Ascending aorta (tissue), 2 donors: ENCODE results near the gene SHROOM2. TPM values are rescaled to one million over a fixed set of nuclear protein-coding genes. Genes with fewer than 3 reads are reported as not detected.

Experiments used
- DNase-seq, 2 donors: peaks; one replicate each; pipeline ENCODE4 v3.0.0-alpha.2; 2019; ENCODE audit warnings: low spot score in 2 of 2
- H3K27ac ChIP-seq, 2 donors: fragments of 200-600 bp; sonication (generic); one replicate each; pipeline ENCODE4 v1.5.1; 2016 to 2017; ENCODE audit warnings: mild to moderate bottlenecking in 1 of 2
- H3K27me3 ChIP-seq: fragments of 200-600 bp; sonication (generic); one replicate; pipeline ENCODE4 v1.5.1; 2017
- H3K36me3 ChIP-seq, 2 donors: fragments of 200-600 bp; sonication (generic); one replicate each; pipeline ENCODE4 v1.5.1; 2016
- H3K4me1 ChIP-seq, 2 donors: fragments of 200-600 bp; sonication (generic); one replicate each; pipeline ENCODE4 v1.5.1; 2016 to 2017; ENCODE audit warnings: mild to moderate bottlenecking in 1 of 2
- H3K4me3 ChIP-seq, 2 donors: fragments of 200-600 bp; sonication (generic); one replicate each; pipeline ENCODE4 v1.5.1; 2016 to 2017; ENCODE audit warnings: mild to moderate bottlenecking in 1 of 2
- H3K9me3 ChIP-seq, 2 donors: fragments of 200-600 bp; sonication (generic); one replicate each; pipeline ENCODE4 v1.5.1; 2016
- CTCF ChIP-seq, 3 experiments: fragments of 200-600 bp in 2 of 3; fragments of 450-650 bp in 1 of 3; sonication (generic) in 2 of 3; IDR thresholded peaks; one replicate each; pipeline ENCODE4 v1.5.1; 2016 to 2019; ENCODE audit warnings: antibody characterized with exemption in 3 of 3, mild to moderate bottlenecking in 1 of 3, moderate library complexity in 1 of 3
- intact Hi-C: fragments of 100-400 bp; cut with DNase I; formaldehyde crosslinking; loops from one replicate; pipeline ENCODE4 v1.15.1; 2023
- total RNA-seq: library from RNA; depleted of rRNA; stranded (reverse); fragments of >200 nt; gene quantifications from one replicate; pipeline ENCODE4 v1.1.0, GENCODE V29; 2016

Gene SHROOM2
- total RNA-seq, 1 donor from 2014 or later, result 7.5 TPM

GRCh38 chrX:9829308-9830267 is 43.4 kb downstream of the SHROOM2 start:
- Histone ChIP-seq H3K27ac (no peak overlapping the region), H3K27me3 (no peaks in the 10 kb centered on the region), H3K9me3 (no peaks in the 10 kb centered on the region), H3K4me1 (no peaks in the 10 kb centered on the region), H3K4me3 (no peak overlapping the region), H3K36me3 (no peaks in the 10 kb centered on the region)
- no peak for TF ChIP-seq CTCF (IDR thresholded peaks at IDR 0.05)
- no peak for DNase-seq
- intact Hi-C loops, result no loop called here

- no peak overlapping the region for H3K4me3 ChIP-seq
- intact Hi-C loops, result no loop called here
- H3K4me1 ChIP-seq, result no peaks in the 10 kb centered on the region
- no peak for TF ChIP-seq CTCF (IDR thresholded peaks at IDR 0.05)
- H3K9me3 ChIP-seq, result no peaks in the 10 kb centered on the region
- no peaks in the 10 kb centered on the region for H3K36me3 ChIP-seq
- H3K27me3 ChIP-seq, result no peaks in the 10 kb centered on the region
- DNase-seq, result no peak
- H3K27ac ChIP-seq, result no peak overlapping the region
Measured at GRCh38 chrX:9832811-9833210, 46.6 kb downstream of the SHROOM2 start.

- Histone ChIP-seq H3K4me1 (no peaks in the 10 kb centered on the region), H3K27ac (no peak overlapping the region), H3K36me3 (no peaks in the 10 kb centered on the region), H3K4me3 (no peak overlapping the region), H3K27me3 (no peaks in the 10 kb centered on the region), H3K9me3 (no peaks in the 10 kb centered on the region)
- no peak for DNase-seq
- no peak for TF ChIP-seq CTCF (IDR thresholded peaks at IDR 0.05)
- intact Hi-C loops, result no loop called here
Measured at GRCh38 chrX:9835585-9836210, 49.5 kb downstream of the SHROOM2 start.

- H3K4me3 ChIP-seq, result no peak overlapping the region
- TF ChIP-seq CTCF (IDR thresholded peaks at IDR 0.05), result no peak
- no peak overlapping the region for H3K27ac ChIP-seq
- no peaks in the 10 kb centered on the region for H3K36me3 ChIP-seq
- H3K9me3 ChIP-seq, result no peaks in the 10 kb centered on the region
- no peaks in the 10 kb centered on the region for H3K4me1 ChIP-seq
- intact Hi-C loops, result no loop called here
- DNase-seq, result no peak
- no peaks in the 10 kb centered on the region for H3K27me3 ChIP-seq
Measured at GRCh38 chrX:9842541-9842940, 56.3 kb downstream of the SHROOM2 start.

- no peak for TF ChIP-seq CTCF (IDR thresholded peaks at IDR 0.05)
- no peak for DNase-seq
- intact Hi-C loops, result no loop called here
- Histone ChIP-seq H3K9me3 (no peaks in the 10 kb centered on the region), H3K36me3 (no peaks in the 10 kb centered on the region), H3K4me3 (no peak overlapping the region), H3K4me1 (no peaks in the 10 kb centered on the region), H3K27ac (no peak overlapping the region), H3K27me3 (no peaks in the 10 kb centered on the region)
Measured at GRCh38 chrX:9844936-9845577, 58.8 kb downstream of the SHROOM2 start.
